GM04503 (cell line): Measurements from ENCODE around the gene ZNF649.

Experiments used
- DNase-seq: peaks from one replicate; pipeline ENCODE4 v3.0.0-alpha.2; 2012; ENCODE audit warnings: low read depth

The ZNF649 gene

GRCh38 chr19:51887522-51888498 lies 17.0 kb downstream of the ZNF649 start, which contains the start of gene ZNF577:
Gene ZNF577 (minus strand): TSS chr19:51887951. CDS start chr19:51880382, 7,569 bp downstream.
- peak; percentile 50 for DNase-seq

- DNase-seq: no peak
Measured at GRCh38 chr19:51884713-51885112, 20.1 kb downstream of the ZNF649 start.

GRCh38 chr19:51882518-51882917 lies 22.3 kb downstream of the ZNF649 start:
- DNase-seq: no peak

GRCh38 chr19:51873097-51873496 lies 31.7 kb downstream of the ZNF649 start:
- DNase-seq: no peak

- no peak for DNase-seq
Measured at GRCh38 chr19:51861870-51862622, 42.8 kb downstream of the ZNF649 start.
